ENCODE measurements around the gene CYP46A1. TPM values are rescaled to one million over a fixed set of nuclear protein-coding genes. Genes with fewer than 3 reads are reported as not detected.

The CYP46A1 gene
- total RNA-seq, 1 experiment from 2014 or later = 0.59 TPM

DNA sequence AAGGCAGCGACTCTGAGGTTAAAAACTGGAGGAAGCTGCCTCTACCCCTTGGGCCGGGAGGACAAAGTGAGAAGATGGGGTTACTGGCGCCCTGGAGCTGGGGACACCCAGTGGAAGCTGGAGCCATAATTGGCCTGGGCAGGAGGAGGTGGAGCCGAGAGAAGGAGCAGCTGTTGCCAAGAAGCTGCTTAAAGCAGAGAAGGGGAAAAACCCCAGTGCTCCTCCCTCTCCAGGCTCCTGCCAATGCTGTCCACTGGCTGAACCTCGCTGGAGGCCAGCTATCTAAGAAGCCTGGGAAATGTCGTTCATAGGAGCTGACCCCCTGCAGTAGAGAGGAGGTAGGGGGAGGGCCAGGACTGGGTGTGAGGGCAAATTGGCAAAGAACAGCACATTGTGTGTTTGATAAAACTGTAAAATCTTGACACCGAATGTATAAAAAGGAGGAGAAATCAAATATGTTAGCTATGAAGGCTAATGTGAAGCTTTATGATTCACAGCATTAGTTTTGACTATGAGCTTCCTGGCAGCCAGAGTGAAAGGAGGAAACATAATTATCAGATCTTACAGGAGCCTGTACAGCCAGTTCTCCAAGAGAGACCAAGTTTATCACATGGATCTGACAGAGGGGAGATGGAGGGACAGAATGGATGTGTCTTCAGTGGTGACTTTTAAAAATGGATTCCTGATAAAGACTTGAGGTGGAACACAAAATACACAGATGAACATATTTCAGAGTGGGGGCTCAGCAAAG is 29.7 kb upstream of the CYP46A1 start:
- no peak overlapping the region for H2BK15ac ChIP-seq (ENCODE audit: low read depth, low read length)
- Mint-ChIP-seq H3K27ac (no peak overlapping the region), H3K4me3 (no peak overlapping the region), H3K4me1 (peaks cover 6 to 13% of the 10 kb centered on the region in 2 experiments; a peak in 3 of 4 replicates), H3K36me3 (ENCODE audit: insufficient read depth in 1 of 3, low read depth in 3 of 3) (no peaks in the 10 kb centered on the region; a peak in 1 of 7 replicates), H3K9me3 (no peaks in the 10 kb centered on the region; a peak in 1 of 5 replicates), H3K27me3 (ENCODE audit: low read depth) (peaks cover 22% of the 10 kb centered on the region)
- H3K79me1 ChIP-seq (ENCODE audit: insufficient read depth, low read depth, low read length, poor library complexity, severe bottlenecking) = no peaks in the 10 kb centered on the region
- H3T11ph ChIP-seq (ENCODE audit: low read length) = no peak overlapping the region
- H3K9me3 ChIP-seq (ENCODE audit: control insufficient read depth, low read depth, low read length) = no peaks in the 10 kb centered on the region
- H2AK5ac ChIP-seq (ENCODE audit: insufficient read length, low read length) = no peak overlapping the region
- H3K9ac ChIP-seq (ENCODE audit: extremely low read depth, insufficient read length, low read length) = no peak overlapping the region
- H4K8ac ChIP-seq (replicated peaks; ENCODE audit: insufficient read length, low read depth, low read length) = no peak overlapping the region
- WGBS (ENCODE audit: extremely low coverage, insufficient read length, low lambda C conversion rate) = no CpG with 5 or more reads among the region's 7 CpGs
- H3K14ac ChIP-seq (ENCODE audit: insufficient read depth, low read length) = no peak overlapping the region
- no peak overlapping the region for H4K91ac ChIP-seq (ENCODE audit: insufficient read length, low read depth, low read length)
- H3K27me3 ChIP-seq (ENCODE audit: insufficient read depth, low read length) = no peaks in the 10 kb centered on the region
- H3K4me2 ChIP-seq (ENCODE audit: insufficient read depth, insufficient read length, low read length) = no peak overlapping the region
- H4K20me1 ChIP-seq (ENCODE audit: control insufficient read depth, insufficient read depth, insufficient read length) = no peaks in the 10 kb centered on the region
- H3K27ac ChIP-seq (ENCODE audit: insufficient read length, low read depth, low read length) = no peak overlapping the region
- H2BK120ac ChIP-seq (ENCODE audit: low read depth, low read length, poor library complexity, severe bottlenecking) = no peak overlapping the region
- H2BK5ac ChIP-seq (ENCODE audit: insufficient read length, low read length) = no peak overlapping the region
- no peaks in the 10 kb centered on the region for H3K79me2 ChIP-seq (ENCODE audit: insufficient read depth, low read length)
- TF ChIP-seq, protein P1, sequence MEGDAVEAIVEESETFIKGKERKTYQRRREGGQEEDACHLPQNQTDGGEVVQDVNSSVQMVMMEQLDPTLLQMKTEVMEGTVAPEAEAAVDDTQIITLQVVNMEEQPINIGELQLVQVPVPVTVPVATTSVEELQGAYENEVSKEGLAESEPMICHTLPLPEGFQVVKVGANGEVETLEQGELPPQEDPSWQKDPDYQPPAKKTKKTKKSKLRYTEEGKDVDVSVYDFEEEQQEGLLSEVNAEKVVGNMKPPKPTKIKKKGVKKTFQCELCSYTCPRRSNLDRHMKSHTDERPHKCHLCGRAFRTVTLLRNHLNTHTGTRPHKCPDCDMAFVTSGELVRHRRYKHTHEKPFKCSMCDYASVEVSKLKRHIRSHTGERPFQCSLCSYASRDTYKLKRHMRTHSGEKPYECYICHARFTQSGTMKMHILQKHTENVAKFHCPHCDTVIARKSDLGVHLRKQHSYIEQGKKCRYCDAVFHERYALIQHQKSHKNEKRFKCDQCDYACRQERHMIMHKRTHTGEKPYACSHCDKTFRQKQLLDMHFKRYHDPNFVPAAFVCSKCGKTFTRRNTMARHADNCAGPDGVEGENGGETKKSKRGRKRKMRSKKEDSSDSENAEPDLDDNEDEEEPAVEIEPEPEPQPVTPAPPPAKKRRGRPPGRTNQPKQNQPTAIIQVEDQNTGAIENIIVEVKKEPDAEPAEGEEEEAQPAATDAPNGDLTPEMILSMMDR (conservative IDR thresholded peaks at IDR 0.05) = no peak
- no peak overlapping the region for H3K23ac ChIP-seq (ENCODE audit: insufficient read length, low read depth, low read length)
- no peak overlapping the region for H4K5ac ChIP-seq (ENCODE audit: insufficient read length, low read depth, low read length)
- no peak overlapping the region for H2BK12ac ChIP-seq (ENCODE audit: insufficient read length, low read depth, low read length)
- H2AFZ ChIP-seq (ENCODE audit: low read length) = no peak overlapping the region
- H3K4me1 ChIP-seq (ENCODE audit: insufficient read depth, low read length) = no peaks in the 10 kb centered on the region
- no peaks in the 10 kb centered on the region for H3K23me2 ChIP-seq (ENCODE audit: insufficient read length, low read depth, low read length, poor library complexity, severe bottlenecking)
- no peak overlapping the region for H3K56ac ChIP-seq (ENCODE audit: insufficient read length, low read depth, low read length)
- no peak overlapping the region for H2BK20ac ChIP-seq (ENCODE audit: low read depth, low read length, poor library complexity, severe bottlenecking)
- H3K18ac ChIP-seq (ENCODE audit: insufficient read length, low read depth, low read length) = no peak overlapping the region
- DNase-seq = no peak
- H3K4ac ChIP-seq (ENCODE audit: low read depth, low read length) = no peak overlapping the region

Data from H9 (cell line).